HepG2 (cell line): ENCODE results near the gene CDH22. TPM values are rescaled to one million over a fixed set of nuclear protein-coding genes. Genes with fewer than 3 reads are reported as not detected.

Experiments used
- ATAC-seq: fragments of 200-7000 bp; cut with Tn5 transposase; 3 replicates; pipeline ENCODE4 v1.9.1; 2020; ENCODE audit warnings: mild to moderate bottlenecking, moderate library complexity
- BruUV-seq: library from RNA; stranded (reverse); fragments of 400-500 nt; replicated peaks from 2 replicates; lab custom pipeline; 2021; lab: Mats Ljungman, UMichigan
- CTCF ChIA-PET: fragments of 300-600 bp; formaldehyde crosslinking; extraction: SDS; loops from one replicate; lab custom pipeline; 2021; ENCODE audit warnings: low total read pairs, inconsistent platforms, low intra/inter-chr PET ratio; lab: Yijun Ruan, JAX
- POLR2A ChIA-PET: fragments of 350-600 bp; sonication (Branson Sonifier 250); formaldehyde crosslinking; loops from one replicate; lab custom pipeline; 2020; ENCODE audit warnings: antibody characterized with exemption, inconsistent platforms; lab: Yijun Ruan, JAX
- DNase-seq: peaks from one replicate; pipeline ENCODE4 v3.0.0-alpha.2; 2015; ENCODE audit warnings: low spot score
- FAIRE-seq: peaks from 3 replicates; lab custom pipeline; 2011; peaks lifted over from hg19 to GRCh38; lab: Jason Lieb, UNC
- H2AFZ ChIP-seq: one replicate; pipeline ENCODE4 v1.6.1; 2011; ENCODE audit warnings: low read length, inconsistent platforms
- H3K27ac ChIP-seq: fragments of 300-600 bp; 3 replicates; pipeline ENCODE4 v1.8.0; 2011; ENCODE audit warnings: mixed run types, mild to moderate bottlenecking, mixed read lengths, low read length, inconsistent platforms; ENCODE audit not compliant: insufficient read depth; ENCODE audit errors: extremely low read length
- H3K27me3 ChIP-seq, 2 experiments: fragments of 200-600 bp in 1 of 2; 2 replicates in 1 of 2; 3 replicates in 1 of 2; pipeline versions ENCODE4 v1.6.0 to v1.8.0; 2011; ENCODE audit warnings: low read length in 2 of 2, mild to moderate bottlenecking in 2 of 2, moderate library complexity in 2 of 2, inconsistent platforms in 1 of 2; ENCODE audit not compliant: insufficient read depth in 2 of 2, control insufficient read depth in 1 of 2
- H3K36me3 ChIP-seq, 2 experiments: fragments of 200-600 bp in 1 of 2; replicated peaks in 1 of 2; 2 replicates in 1 of 2; 3 replicates in 1 of 2; pipeline versions ENCODE4 v1.5.1 to v1.8.0; 2011; ENCODE audit warnings: low read length in 2 of 2, inconsistent platforms in 1 of 2; ENCODE audit not compliant: insufficient read depth in 2 of 2, control insufficient read depth in 1 of 2
- H3K4me1 ChIP-seq: 2 replicates; pipeline ENCODE4 v1.5.1; 2012; ENCODE audit warnings: low read length, inconsistent platforms; ENCODE audit not compliant: insufficient read depth
- H3K4me2 ChIP-seq: 2 replicates; pipeline ENCODE4 v1.6.0; 2011; ENCODE audit warnings: low read depth, low read length, inconsistent platforms
- H3K4me3 ChIP-seq, 3 experiments: fragments of 200-600 bp in 1 of 3; sonication (generic), shearing (Covaris generic) in 1 of 3; replicated peaks in 1 of 3; 2 replicates each; pipeline ENCODE4 v1.5.1; 2011 to 2016; ENCODE audit warnings: low read length in 3 of 3, inconsistent platforms in 2 of 3, low read depth in 2 of 3, mild to moderate bottlenecking in 2 of 3, control low read depth in 1 of 3, mixed read lengths in 1 of 3; ENCODE audit not compliant: insufficient read depth in 1 of 3
- H3K79me2 ChIP-seq: one replicate; pipeline ENCODE4 v1.6.1; 2011; ENCODE audit warnings: low read length, inconsistent platforms; ENCODE audit not compliant: insufficient read depth
- H3K9ac ChIP-seq: 2 replicates; pipeline ENCODE4 v1.6.0; 2011; ENCODE audit warnings: mild to moderate bottlenecking, low read depth, low read length, inconsistent platforms; ENCODE audit not compliant: insufficient read depth
- H3K9me3 ChIP-seq: 2 replicates; pipeline ENCODE4 v1.5.1; 2012; ENCODE audit warnings: mild to moderate bottlenecking, low read length
- H4K20me1 ChIP-seq: 2 replicates; pipeline ENCODE4 v1.6.0; 2011; ENCODE audit warnings: inconsistent platforms, mild to moderate bottlenecking, low read length, moderate library complexity; ENCODE audit not compliant: insufficient read depth
- BCL6 ChIP-seq: IDR thresholded peaks from 2 replicates; pipeline ENCODE4 v1.6.1; 2016; ENCODE audit warnings: missing genetic modification reagents, missing compliant biosample characterization
- GTF3A ChIP-seq: sonication (generic); formaldehyde crosslinking; conservative IDR thresholded peaks from 2 replicates; pipeline ENCODE4 v1.4.0; 2020; ENCODE audit warnings: mild to moderate bottlenecking, missing genetic modification reagents
- MAFF ChIP-seq: IDR thresholded peaks from 2 replicates; pipeline ENCODE4 v1.6.1; 2011; ENCODE audit warnings: low read depth, low read length, improper control_type of control experiment
- MYC ChIP-seq: sonication (generic); formaldehyde crosslinking; IDR thresholded peaks from 2 replicates; pipeline ENCODE4 v1.9.0; 2021; ENCODE audit warnings: missing genetic modification reagents, borderline replicate concordance
- NFYC ChIP-seq: IDR thresholded peaks from 2 replicates; pipeline ENCODE4 v1.6.1; 2016; ENCODE audit warnings: missing genetic modification reagents, missing compliant biosample characterization
- NR3C1 ChIP-seq: sonication (generic); formaldehyde crosslinking; IDR thresholded peaks from 2 replicates; pipeline ENCODE4 v1.4.0; 2020; ENCODE audit warnings: missing genetic modification reagents
- SRF ChIP-seq: IDR thresholded peaks from 2 replicates; pipeline ENCODE4 v1.6.1; 2011; ENCODE audit warnings: mild to moderate bottlenecking, low read depth, low read length, moderate library complexity
- TCF7 ChIP-seq: sonication (generic); IDR thresholded peaks from 2 replicates; pipeline ENCODE4 v1.6.1; 2016; ENCODE audit warnings: antibody characterized with exemption, low read depth
- ZNF33B ChIP-seq: sonication (generic); formaldehyde crosslinking; IDR thresholded peaks from 2 replicates; pipeline ENCODE4 v1.5.1; 2020; ENCODE audit warnings: mild to moderate bottlenecking, missing genetic modification reagents
- ZNF530 ChIP-seq: sonication (generic); formaldehyde crosslinking; IDR thresholded peaks from 2 replicates; pipeline ENCODE4 v1.5.0; 2020; ENCODE audit warnings: low read depth, mild to moderate bottlenecking, missing genetic modification reagents
- WGBS: methylation state at CpG from one replicate; pipeline ENCODE4 v1.1.6; 2017; ENCODE audit warnings: low lambda C conversion rate; 5-methylcytosine and 5-hydroxymethylcytosine counted together
- in situ Hi-C: cut with HindIII; loops from 2 replicates; pipeline ENCODE4 v1.10.0; 2017; ENCODE audit warnings: low pct_unique_long_range_greater_than_20kb; ENCODE audit not compliant: extremely low pct_ligation_motif_present
- intact Hi-C: fragments of 100-400 bp; cut with micrococcal nuclease; formaldehyde crosslinking; loops from one replicate; pipeline ENCODE4 v1.10.0; 2022; ENCODE audit not compliant: unreplicated experiment
- polyA plus RNA-seq, 8 experiments: library from polyadenylated mRNA; depleted of rRNA in 3 of 8; stranded (reverse) in 7 of 8; unstranded in 1 of 8; fragments of >200 nt; fragmentation: Illumina TruSeq in 4 of 8; extraction: Trizol in 4 of 8; gene quantifications; 2 replicates each; pipeline versions ENCODE4 v1.2.1 to v1.2.3, GENCODE V29; 2011 to 2016; ENCODE audit warnings: low read depth in 4 of 8, missing spikeins in 1 of 8, mixed read lengths in 1 of 8; ENCODE audit not compliant: insufficient read depth in 1 of 8
- total RNA-seq, 5 experiments: library from RNA; depleted of rRNA; stranded (reverse); fragments of >200 nt; fragmentation: Illumina TruSeq; extraction: Trizol; gene quantifications; 2 replicates each; pipeline ENCODE4 v1.2.3, GENCODE V29; 2016; ENCODE audit warnings: low read depth in 1 of 5
- TF ChIP-seq, protein P1 (sequence below): sonication (generic); formaldehyde crosslinking; conservative IDR thresholded peaks from 2 replicates; pipeline ENCODE4 v1.8.0; 2022; ENCODE audit warnings: missing genetic modification reagents
- TF ChIP-seq, protein P2 (sequence below): sonication (generic); formaldehyde crosslinking; IDR thresholded peaks from 2 replicates; pipeline ENCODE4 v1.4.0; 2020; ENCODE audit warnings: missing genetic modification reagents, mild to moderate bottlenecking, borderline replicate concordance

The CDH22 gene
- total and polyA plus RNA-seq, 2 of the 13 experiments (the other 11 are each of a cell fraction or from before 2014, with no cell fraction given): not detected

DNA sequence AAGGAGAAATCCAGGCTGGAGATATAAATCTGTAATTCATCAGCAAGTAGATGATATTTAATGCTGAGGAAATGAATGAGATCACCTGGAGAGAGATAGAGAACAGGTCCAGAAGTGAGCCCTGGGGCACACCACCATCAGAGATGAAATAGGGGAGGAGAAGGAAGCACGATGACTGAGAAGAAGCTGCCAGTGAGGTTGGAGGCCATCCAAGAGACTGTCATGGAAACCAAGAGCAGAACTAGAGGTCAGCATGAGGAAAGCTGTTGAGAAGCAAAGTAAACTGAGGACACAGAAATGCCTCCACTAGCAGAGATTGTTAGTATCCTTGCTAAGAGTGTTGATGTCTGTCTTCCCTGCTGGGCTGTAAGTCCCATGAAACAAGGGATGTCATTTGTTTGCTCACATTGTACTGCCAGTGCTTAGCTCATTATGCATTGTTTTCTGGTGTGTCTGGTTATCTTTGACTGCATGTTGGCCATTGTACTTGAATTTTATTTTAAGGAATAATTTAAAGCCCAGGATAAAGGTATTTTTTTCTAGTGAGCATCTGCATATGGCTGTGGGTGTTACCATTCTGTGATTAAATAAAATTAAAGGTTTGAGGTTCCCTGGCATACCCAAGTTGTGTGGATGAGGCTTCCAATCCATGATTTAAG, 35.8 kb downstream of the CDH22 start:
- FAIRE-seq: no peak
- intact Hi-C loops (no loop called here), in situ Hi-C loops (no loop called here)
- ChIA-PET CTCF (no interaction called here), POLR2A (no interaction called here)
- no peak overlapping the region for H3K4me3 ChIP-seq
- H3K9ac ChIP-seq: no peak overlapping the region
- no TSS peak for BruUV-seq
- 2% methylated on average over 1 of the region's 1 CpG for WGBS
- no peak overlapping the region for H3K27ac ChIP-seq
- no peak for TF ChIP-seq ZNF530
- no peak for TF ChIP-seq GTF3A
- TF ChIP-seq NR3C1 (CRISPR knock-in tag): no peak
- no peak for TF ChIP-seq MAFF
- TF ChIP-seq, protein P1, sequence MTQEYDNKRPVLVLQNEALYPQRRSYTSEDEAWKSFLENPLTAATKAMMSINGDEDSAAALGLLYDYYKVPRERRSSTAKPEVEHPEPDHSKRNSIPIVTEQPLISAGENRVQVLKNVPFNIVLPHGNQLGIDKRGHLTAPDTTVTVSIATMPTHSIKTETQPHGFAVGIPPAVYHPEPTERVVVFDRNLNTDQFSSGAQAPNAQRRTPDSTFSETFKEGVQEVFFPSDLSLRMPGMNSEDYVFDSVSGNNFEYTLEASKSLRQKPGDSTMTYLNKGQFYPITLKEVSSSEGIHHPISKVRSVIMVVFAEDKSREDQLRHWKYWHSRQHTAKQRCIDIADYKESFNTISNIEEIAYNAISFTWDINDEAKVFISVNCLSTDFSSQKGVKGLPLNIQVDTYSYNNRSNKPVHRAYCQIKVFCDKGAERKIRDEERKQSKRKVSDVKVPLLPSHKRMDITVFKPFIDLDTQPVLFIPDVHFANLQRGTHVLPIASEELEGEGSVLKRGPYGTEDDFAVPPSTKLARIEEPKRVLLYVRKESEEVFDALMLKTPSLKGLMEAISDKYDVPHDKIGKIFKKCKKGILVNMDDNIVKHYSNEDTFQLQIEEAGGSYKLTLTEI: no peak
- no peak for TF ChIP-seq TCF7
- no peak for TF ChIP-seq SRF
- no peak for TF ChIP-seq BCL6
- no peak for TF ChIP-seq ZNF33B (CRISPR knock-in tag)
- TF ChIP-seq, protein P2, sequence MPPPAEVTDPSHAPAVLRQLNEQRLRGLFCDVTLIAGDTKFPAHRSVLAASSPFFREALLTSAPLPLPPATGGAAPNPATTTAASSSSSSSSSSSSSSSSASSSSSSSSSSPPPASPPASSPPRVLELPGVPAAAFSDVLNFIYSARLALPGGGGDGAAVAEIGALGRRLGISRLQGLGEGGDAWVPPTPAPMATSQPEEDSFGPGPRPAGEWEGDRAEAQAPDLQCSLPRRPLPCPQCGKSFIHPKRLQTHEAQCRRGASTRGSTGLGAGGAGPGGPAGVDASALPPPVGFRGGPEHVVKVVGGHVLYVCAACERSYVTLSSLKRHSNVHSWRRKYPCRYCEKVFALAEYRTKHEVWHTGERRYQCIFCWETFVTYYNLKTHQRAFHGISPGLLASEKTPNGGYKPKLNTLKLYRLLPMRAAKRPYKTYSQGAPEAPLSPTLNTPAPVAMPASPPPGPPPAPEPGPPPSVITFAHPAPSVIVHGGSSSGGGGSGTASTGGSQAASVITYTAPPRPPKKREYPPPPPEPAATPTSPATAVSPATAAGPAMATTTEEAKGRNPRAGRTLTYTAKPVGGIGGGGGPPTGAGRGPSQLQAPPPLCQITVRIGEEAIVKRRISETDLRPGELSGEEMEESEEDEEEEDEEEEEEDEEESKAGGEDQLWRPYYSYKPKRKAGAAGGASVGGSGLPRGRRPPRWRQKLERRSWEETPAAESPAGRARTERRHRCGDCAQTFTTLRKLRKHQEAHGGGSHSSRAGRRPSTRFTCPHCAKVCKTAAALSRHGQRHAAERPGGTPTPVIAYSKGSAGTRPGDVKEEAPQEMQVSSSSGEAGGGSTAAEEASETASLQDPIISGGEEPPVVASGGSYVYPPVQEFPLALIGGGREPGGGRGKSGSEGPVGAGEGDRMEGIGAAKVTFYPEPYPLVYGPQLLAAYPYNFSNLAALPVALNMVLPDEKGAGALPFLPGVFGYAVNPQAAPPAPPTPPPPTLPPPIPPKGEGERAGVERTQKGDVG (CRISPR knock-in tag): no peak
- no peak for TF ChIP-seq MYC (CRISPR knock-in tag)
- no peak for TF ChIP-seq NFYC (CRISPR knock-in tag)
- DNase-seq: no peak
- no peaks in the 10 kb centered on the region; the same call in 1 of the 2 replicates for H3K4me1 ChIP-seq
- no peaks in the 10 kb centered on the region; the same call in 1 of the 2 replicates for H4K20me1 ChIP-seq
- no peaks in the 10 kb centered on the region for H3K9me3 ChIP-seq
- H3K36me3 ChIP-seq: no peaks in the 10 kb centered on the region
- H3K79me2 ChIP-seq: no peaks in the 10 kb centered on the region
- H2AFZ ChIP-seq: no peak overlapping the region
- peaks cover 2 to 24% of the 10 kb centered on the region in 2 experiments; a peak in 2 of 5 replicates for H3K27me3 ChIP-seq
- H3K4me2 ChIP-seq: no peak overlapping the region
- no peak for ATAC-seq
